Raji (cell line): ENCODE measurements around the gene ACY1.

ENCODE experiments used
- POLR2A ChIP-seq: IDR thresholded peaks from 2 replicates; pipeline ENCODE4 v1.6.1; 2011; ENCODE audit warnings: low read depth, low read length, control low read depth; ENCODE audit not compliant: insufficient read depth

Gene ACY1

GRCh38 chr3:51955175-51955892 is 28.0 kb upstream of the ACY1 start, which contains the start of gene GPR62:
TSS of gene GPR62 (plus strand) at chr3:51955381. CDS start at chr3:51955653, 272 bp downstream.
- no peak for TF ChIP-seq POLR2A

GRCh38 chr3:51955893-51956770 is 27.2 kb upstream of the ACY1 start:
- no peak for TF ChIP-seq POLR2A

- TF ChIP-seq POLR2A: no peak
Measured at GRCh38 chr3:51957520-51958205, 25.7 kb upstream of the ACY1 start.

GRCh38 chr3:51958603-51959521 is 24.5 kb upstream of the ACY1 start:
- no peak for TF ChIP-seq POLR2A

- TF ChIP-seq POLR2A: no peak
Measured at GRCh38 chr3:51959651-51960050, 23.7 kb upstream of the ACY1 start.

- TF ChIP-seq POLR2A: no peak
Measured at GRCh38 chr3:51960386-51960785, 22.9 kb upstream of the ACY1 start.

- TF ChIP-seq POLR2A: no peak
Measured at GRCh38 chr3:51961011-51961410, 22.3 kb upstream of the ACY1 start.

GRCh38 chr3:51961602-51962569 is 21.4 kb upstream of the ACY1 start:
- no peak for TF ChIP-seq POLR2A

- no peak for TF ChIP-seq POLR2A
Measured at GRCh38 chr3:51962854-51963530, 20.3 kb upstream of the ACY1 start.

GRCh38 chr3:51963951-51964451 is 19.3 kb upstream of the ACY1 start:
- TF ChIP-seq POLR2A: no peak

- no peak for TF ChIP-seq POLR2A
Measured at GRCh38 chr3:51964521-51964920, 18.8 kb upstream of the ACY1 start.

- no peak for TF ChIP-seq POLR2A
Measured at GRCh38 chr3:51966016-51966415, 17.3 kb upstream of the ACY1 start.

- no peak for TF ChIP-seq POLR2A
Measured at GRCh38 chr3:51966486-51966885, 16.8 kb upstream of the ACY1 start.
